Urinary bladder (tissue), 4 donors: ENCODE results near the gene RUFY1. TPM values are rescaled to one million over a fixed set of nuclear protein-coding genes. Genes with fewer than 3 reads are reported as not detected.
"Not testable (repeated sequence)": the region's sequence is repeated elsewhere in the genome, so short reads cannot be mapped to it uniquely, and the experiment has no call there.

Source experiments
- DNase-seq: peaks from one replicate; pipeline ENCODE4 v3.0.0-alpha.2; 2015; ENCODE audit errors: extremely low spot score
- H3K27ac ChIP-seq: one replicate; pipeline ENCODE4 v1.5.1; 2013; ENCODE audit warnings: low read depth, mild to moderate bottlenecking, moderate library complexity
- H3K36me3 ChIP-seq: one replicate; pipeline ENCODE4 v1.6.1; 2013; ENCODE audit warnings: mild to moderate bottlenecking, moderate library complexity; ENCODE audit not compliant: insufficient read depth
- H3K4me1 ChIP-seq: one replicate; pipeline ENCODE4 v1.6.1; 2013; ENCODE audit warnings: mild to moderate bottlenecking, moderate library complexity; ENCODE audit not compliant: insufficient read depth
- H3K4me3 ChIP-seq: one replicate; pipeline ENCODE4 v1.5.1; 2013; ENCODE audit warnings: low read depth, low read length
- WGBS: extraction: QIAGEN DNeasy Blood & Tissue Kit; methylation state at CpG from one replicate; pipeline ENCODE4 v1.1.7; 2013; 5-methylcytosine and 5-hydroxymethylcytosine counted together
- polyA plus RNA-seq: library from polyadenylated mRNA; stranded (reverse); fragments of 200-250 nt; gene quantifications from one replicate; pipeline ENCODE4 v1.2.3, GENCODE V29; 2013
- total RNA-seq: library from RNA; depleted of rRNA; stranded (reverse); fragments of >200 nt; gene quantifications from one replicate; pipeline ENCODE4 v1.2.3, GENCODE V29; 2014
- donor health status: healthy with polysubstance abuse.
- donor health status: healthy.

The RUFY1 gene
- total and polyA plus RNA-seq, 2 donors, result 38.0 to 39.7 TPM

DNA sequence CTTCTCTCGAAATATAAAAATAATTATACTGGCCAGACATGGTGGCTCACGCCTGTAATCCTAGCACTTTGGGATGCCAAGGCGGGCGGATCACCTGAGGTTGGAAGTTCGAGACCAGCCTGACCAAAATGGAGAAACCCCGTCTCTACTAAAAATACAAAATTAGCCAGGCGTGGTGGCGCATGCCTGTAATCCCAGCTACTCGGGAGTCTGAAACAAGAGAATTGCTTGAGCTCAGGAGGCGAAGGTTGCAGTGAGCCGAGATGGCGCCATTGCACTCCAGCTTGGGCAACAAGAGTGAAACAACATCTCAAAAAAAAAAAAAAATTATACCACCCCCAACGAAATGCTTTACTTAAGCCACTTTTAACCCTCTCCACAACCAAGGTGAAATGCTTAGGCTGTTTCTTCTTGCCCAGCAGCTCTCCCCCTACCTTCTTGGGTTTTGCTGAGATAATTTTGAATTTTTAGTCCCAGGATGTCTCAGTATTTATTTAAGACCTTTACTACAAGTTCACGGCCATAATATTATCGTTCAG, 8.0 kb downstream of the RUFY1 start:
- not testable (repeated sequence) for H3K4me3 ChIP-seq, H3K4me1 ChIP-seq, H3K36me3 ChIP-seq, DNase-seq, H3K27ac ChIP-seq
- 81% methylated on average over 15 of the region's 15 CpGs for WGBS

DNA sequence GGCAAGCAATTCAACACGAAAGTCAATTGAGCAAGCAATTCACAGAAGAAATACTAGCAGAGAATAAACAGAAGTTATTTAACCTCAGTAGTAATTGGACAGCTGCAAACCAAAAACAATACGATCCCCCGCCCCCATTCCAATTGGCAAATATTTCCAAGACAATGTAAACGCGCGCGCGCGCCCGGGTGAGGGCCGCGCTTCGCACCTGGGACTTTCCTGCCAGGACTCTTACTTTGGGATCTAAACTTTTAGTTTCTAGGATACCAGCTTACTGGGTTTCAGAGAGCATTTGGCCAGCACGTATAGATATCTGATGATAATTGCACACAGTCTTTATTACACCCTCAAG, 8.6 kb downstream of the RUFY1 start:
- 12% methylated on average over 14 of the region's 14 CpGs for WGBS
- Histone ChIP-seq H3K4me3 (peak overlapping the region; percentile 32), H3K4me1 (no peaks in the 10 kb centered on the region), H3K27ac (peak overlapping the region; percentile 72), H3K36me3 (peaks cover 5% of the 10 kb centered on the region)
- DNase-seq, result no peak

DNA sequence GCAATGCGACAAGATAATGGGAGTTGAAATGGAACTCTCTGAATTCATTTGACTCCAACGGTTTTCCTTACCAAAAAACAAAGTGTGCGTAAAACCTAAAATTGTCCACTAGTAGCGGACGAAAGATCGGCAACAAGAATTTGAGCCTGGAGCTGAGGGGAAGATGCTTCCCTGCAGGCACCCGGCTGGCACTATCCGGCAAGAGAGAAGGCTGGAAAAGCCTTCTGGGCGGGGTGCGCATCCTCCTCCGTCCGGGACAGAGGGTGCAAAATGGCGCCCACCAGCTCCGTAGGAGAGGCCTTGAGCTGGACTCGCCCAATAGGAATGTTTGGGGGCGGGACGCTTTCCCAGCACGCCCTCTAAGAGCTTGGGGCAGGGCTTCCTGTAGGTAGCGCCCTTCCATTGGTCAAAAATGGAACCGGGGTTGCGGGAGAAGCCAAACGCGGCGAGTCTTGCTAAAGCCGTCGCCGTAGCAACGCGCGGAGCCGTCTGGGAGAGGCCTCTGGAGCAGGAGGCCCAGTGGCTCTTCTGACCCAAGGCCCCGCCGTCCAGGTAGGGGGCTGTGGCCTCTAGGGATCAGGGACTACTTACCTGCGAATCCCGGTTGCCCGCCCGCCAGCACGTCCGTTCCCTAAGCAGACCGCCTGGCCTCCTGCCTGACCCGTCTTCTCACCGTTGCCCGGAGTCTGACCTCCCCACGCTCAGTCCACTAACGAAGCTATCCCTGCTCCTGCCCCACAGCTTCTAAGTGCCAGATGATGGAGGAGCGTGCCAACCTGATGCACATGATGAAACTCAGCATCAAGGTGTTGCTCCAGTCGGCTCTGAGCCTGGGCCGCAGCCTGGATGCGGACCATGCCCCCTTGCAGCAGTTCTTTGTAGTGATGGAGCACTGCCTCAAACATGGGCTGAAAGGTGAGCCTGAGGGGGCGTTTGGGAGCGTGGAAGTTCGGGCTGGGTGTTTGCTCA, 9.2 kb downstream of the RUFY1 start:
- Histone ChIP-seq H3K4me3 (peak overlapping the region; percentile 51), H3K36me3 (peaks cover 5% of the 10 kb centered on the region), H3K4me1 (no peaks in the 10 kb centered on the region), H3K27ac (peak overlapping the region; percentile 72)
- DNase-seq, result peak; percentile 97
- WGBS, result 5% methylated on average over 52 of the region's 52 CpGs

DNA sequence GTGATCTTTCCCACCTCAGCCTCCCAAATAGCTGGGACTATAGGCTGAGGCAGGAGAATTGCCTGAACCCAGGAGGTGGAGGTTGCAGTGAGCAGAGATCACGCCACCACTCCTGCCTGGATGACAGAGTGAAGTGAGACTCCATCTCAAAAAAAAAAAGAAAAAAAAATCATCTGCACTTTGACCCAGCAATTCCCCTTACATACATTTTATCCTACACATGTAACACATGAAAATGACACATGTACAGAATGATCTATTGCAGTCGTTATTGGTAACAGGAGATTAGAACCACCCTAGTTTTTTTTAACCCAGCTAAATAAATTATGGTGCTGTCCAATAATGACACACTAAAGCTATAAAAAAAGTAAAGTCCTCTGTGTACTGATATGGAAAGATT, 14.2 kb downstream of the RUFY1 start:
- DNase-seq, result no peak
- Histone ChIP-seq H3K4me3 (no peak overlapping the region), H3K36me3 (peaks cover 5% of the 10 kb centered on the region)

DNA sequence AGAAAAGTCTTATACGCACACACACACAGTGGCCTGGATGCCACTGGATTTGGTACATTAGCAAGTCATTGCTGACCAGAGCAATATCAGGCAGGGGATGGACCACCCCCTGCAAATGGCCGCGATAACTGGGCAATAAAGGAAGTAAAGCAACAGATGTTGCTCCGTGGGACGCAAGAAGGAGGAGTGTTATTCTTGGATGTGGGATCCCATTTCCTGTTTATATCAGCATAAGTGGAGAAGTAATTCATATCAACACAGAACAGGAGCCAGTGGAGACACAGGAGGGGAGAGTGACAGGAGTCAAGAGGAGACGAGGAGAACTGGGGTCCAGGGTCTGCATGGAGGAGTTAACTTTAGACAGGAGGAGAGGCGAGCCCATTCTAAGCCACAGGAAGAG, 18.4 kb downstream of the RUFY1 start:
- WGBS, result 57% methylated on average over 7 of the region's 7 CpGs
- Histone ChIP-seq H3K4me1 (no peaks in the 10 kb centered on the region), H3K4me3 (no peak overlapping the region), H3K36me3 (no peaks in the 10 kb centered on the region), H3K27ac (no peak overlapping the region)
- DNase-seq, result no peak

More for the DNA sequence above, 14.2 kb downstream of the RUFY1 start:
- 66% methylated on average over 2 of the region's 2 CpGs for WGBS
- no peaks in the 10 kb centered on the region for H3K4me1 ChIP-seq
- H3K27ac ChIP-seq, result no peak overlapping the region

DNA sequence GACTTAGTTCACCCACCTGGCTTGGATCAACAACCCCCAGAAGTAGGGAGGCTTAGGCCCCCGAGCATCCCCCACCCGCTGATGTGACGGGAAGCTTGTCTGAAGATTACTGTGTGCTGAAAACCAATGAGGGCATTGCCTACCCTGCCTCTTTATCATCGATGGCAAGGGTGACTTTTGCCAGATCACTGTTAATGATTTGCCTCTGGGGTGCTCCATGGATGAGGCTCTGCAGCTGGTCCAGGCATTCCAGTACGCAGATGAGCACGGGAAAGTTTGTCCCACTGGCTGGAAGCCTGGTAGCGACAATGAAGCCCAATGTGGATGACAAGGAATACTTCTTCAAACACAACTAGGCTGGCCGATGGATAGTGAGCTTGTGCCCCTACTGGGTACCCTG, 22.0 kb downstream of the RUFY1 start:
- 83% methylated on average over 8 of the region's 8 CpGs for WGBS

DNA sequence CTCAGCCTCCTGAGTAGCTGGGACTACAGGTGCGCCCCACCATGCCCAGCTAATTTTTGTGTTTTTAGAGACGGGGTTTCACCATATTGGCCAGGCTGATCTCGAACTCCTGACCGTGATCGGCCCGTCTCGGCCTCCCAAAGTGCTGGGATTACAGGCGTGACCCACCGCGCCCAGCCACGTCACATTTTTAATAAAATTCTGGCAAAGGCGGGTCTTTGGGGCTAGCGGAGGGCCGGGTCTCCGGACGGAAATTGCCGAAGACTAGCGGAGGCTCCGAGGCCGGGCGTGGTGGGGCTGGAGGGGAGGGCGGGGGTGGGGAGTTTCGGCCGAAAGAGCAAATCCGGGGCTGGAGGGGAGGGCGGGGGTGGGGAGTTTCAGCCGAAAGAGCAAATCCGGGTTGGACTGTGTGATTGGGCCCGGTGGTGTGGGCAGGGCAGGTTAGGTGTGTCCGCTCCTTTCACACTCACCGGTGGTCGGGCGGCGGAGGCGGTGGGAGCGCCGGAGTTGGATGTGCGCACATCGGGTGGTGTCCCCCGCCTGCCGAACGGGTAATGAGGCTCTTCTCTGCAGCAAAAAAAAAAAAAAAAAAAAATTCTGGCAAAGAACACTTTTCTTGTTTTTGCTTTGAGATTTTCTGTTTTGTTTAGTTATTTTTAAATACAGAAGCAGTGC, 27.1 kb downstream of the RUFY1 start:
- WGBS, result 96% methylated on average over 42 of the region's 42 CpGs
- Histone ChIP-seq H3K27ac (no peak overlapping the region), H3K4me1 (no peaks in the 10 kb centered on the region), H3K4me3 (no peak overlapping the region), H3K36me3 (no peaks in the 10 kb centered on the region)
- no peak for DNase-seq

More for the DNA sequence above, 22.0 kb downstream of the RUFY1 start:
- Histone ChIP-seq H3K4me1 (no peaks in the 10 kb centered on the region), H3K4me3 (no peak overlapping the region), H3K36me3 (no peaks in the 10 kb centered on the region), H3K27ac (no peak overlapping the region)
- DNase-seq, result no peak

DNA sequence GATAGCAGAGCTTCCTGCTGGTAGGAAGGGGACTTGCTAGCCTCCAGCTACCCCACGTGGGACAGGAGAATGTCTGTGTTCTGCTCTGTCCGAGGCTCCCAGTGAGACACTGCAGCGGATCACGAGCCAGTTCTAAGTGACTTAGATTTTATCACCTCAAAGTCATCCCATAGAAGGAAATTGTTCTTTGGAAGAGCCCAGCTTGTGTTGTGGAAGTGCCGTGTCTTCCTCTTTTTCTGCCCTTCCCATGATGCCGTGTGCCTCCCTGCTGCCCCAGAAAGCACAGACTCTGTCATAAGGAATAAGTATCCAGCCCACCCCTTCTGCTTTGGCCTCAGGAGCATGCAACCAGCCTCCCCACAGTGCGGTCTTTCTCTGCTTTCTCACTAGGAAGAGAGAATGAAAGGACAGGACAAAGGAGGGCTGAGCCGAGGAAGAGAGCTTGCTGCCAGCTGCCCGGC, 35.6 kb downstream of the RUFY1 start:
- H3K27ac ChIP-seq, result no peak overlapping the region
- no peaks in the 10 kb centered on the region for H3K4me1 ChIP-seq
- no peak for DNase-seq
- no peak overlapping the region for H3K4me3 ChIP-seq
- 58% methylated on average over 9 of the region's 9 CpGs for WGBS
- H3K36me3 ChIP-seq, result peaks cover 1% of the 10 kb centered on the region

DNA sequence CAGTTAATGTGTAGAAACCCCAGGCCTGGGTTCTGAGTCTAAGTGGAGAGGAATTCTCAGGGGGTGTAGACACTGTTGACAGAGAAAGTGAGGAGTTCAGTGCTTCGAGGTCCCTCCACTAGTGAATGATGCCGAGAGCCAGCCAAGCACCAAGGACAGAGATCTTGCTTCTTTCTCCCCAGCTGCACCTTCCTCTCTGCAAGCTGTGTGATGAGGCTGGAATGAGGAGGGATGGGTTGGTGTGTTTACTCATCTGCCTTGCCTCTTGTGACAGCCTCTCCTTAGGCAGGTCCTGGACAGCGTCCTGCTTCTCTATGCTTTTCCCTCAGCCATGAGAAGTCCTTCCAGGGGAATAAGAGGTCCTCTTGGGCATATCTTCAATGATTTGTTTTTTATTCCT, 37.8 kb downstream of the RUFY1 start:
- Histone ChIP-seq H3K27ac (no peak overlapping the region), H3K4me1 (no peaks in the 10 kb centered on the region), H3K4me3 (no peak overlapping the region), H3K36me3 (peaks cover 1% of the 10 kb centered on the region)
- WGBS, result 78% methylated on average over 3 of the region's 3 CpGs
- DNase-seq, result no peak

DNA sequence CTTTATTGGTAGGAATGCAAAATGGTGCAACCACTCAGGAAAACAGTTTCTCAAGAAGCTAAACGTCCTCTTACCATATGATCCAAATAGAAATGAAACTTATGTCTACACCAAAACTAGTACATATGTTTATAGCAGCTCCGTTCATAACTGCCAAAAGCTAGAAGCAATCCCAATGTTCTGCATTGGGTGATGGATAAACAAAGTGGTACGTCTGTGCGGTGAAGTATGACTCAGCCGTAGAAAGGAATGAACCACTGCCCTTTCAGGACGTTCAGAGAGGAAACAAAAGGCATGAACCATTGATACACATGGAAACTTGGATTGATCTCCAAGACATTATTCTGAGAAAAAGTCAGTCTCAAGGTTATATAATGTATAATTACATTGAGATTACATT, 45.6 kb downstream of the RUFY1 start:
- peaks cover 4% of the 10 kb centered on the region for H3K36me3 ChIP-seq
- no peak for DNase-seq
- H3K27ac ChIP-seq, result no peak overlapping the region

DNA sequence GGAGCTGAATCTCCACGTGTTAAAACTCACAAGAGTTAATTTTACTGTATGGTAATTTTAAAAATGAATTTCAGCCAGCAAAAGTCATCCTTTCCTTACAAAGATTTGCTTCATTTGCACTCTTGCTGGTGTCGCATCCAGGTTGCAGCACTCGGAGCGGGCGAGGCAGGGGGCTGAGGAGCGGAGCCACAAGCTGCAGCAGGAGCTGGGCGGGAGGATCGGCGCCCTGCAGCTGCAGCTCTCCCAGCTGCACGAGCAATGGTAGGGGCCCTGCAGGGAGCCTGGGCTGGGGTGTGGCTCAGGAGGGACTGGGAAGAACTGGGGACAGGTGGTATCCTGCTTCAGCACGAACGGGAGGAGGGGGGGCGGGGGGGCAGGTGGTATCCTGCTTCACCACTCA, 46.1 kb downstream of the RUFY1 start:
- no peak overlapping the region for H3K4me3 ChIP-seq
- 89% methylated on average over 13 of the region's 13 CpGs for WGBS
- no peak overlapping the region for H3K27ac ChIP-seq
- peaks cover 4% of the 10 kb centered on the region for H3K36me3 ChIP-seq
- no peak for DNase-seq
- no peaks in the 10 kb centered on the region for H3K4me1 ChIP-seq

More for the DNA sequence above, 45.6 kb downstream of the RUFY1 start:
- H3K4me3 ChIP-seq, result no peak overlapping the region
- WGBS, result 60% methylated on average over 6 of the region's 6 CpGs
- H3K4me1 ChIP-seq, result no peaks in the 10 kb centered on the region

DNA sequence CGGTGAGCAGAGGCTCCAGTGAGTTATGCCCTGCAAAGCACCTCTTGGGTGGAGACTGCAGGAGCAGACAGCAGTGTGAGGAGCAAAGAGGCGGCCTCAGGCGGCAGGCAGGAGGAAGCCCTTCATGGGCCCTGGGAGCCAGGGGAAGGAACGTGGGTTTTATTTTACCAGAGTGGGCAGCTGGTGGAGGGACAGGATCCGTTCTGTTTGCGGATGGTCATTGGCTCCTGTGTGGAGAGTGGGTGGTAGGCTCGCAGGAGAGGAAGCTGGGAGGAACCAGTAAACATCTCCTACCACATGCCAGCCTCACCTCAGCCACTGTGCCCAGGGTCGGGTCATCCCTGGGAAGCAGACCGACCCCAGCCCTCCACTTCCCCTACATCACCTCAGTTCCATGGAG, 48.7 kb downstream of the RUFY1 start:
- no peaks in the 10 kb centered on the region for H3K36me3 ChIP-seq
- H3K4me1 ChIP-seq, result no peaks in the 10 kb centered on the region
- H3K4me3 ChIP-seq, result no peak overlapping the region
- WGBS, result 83% methylated on average over 9 of the region's 9 CpGs
- DNase-seq, result no peak
- H3K27ac ChIP-seq, result no peak overlapping the region

DNA sequence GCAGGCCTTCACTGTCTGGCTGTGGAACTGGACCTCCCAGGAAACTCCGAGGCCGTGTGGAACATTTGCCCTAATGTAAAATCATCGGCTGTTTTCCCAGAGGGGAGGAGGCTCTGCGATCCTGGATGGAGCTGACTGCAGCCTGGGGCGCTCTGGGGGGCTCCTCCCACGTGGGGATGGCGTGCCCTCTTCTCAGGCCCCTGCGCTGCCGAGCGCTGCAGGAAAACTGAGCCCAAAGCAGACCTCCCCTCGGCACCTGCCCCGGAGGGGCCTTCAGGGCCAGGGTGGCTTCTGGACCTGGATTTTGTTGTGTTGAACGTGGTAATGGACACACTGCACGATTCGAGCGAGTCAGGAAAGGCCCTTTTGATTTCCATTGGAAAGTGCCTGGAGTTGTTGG, 49.2 kb downstream of the RUFY1 start:
- DNase-seq, result no peak
- no peak overlapping the region for H3K4me3 ChIP-seq
- no peaks in the 10 kb centered on the region for H3K36me3 ChIP-seq
- H3K4me1 ChIP-seq, result no peaks in the 10 kb centered on the region
- no peak overlapping the region for H3K27ac ChIP-seq
- 86% methylated on average over 16 of the region's 16 CpGs for WGBS

DNA sequence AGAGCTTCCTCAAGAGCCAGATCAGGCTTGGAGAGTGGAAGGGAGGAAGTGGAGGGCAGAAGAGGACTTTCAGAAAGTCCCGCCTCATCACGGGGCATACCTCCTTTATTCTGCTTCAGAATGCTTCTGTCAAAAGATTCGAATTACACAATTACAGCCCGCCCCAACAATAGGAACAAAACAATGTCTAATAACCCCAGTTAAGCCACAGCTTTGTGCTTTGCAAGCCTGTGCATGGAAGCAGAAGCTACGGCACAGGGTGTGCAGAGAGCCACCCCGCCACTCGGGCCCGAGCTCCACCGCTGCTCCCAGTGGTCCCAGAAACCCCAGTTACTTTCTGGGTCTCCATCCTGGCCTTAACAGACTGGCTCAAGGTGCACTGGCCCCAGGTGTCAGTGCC, 49.6 kb downstream of the RUFY1 start:
- WGBS, result 87% methylated on average over 9 of the region's 9 CpGs
- no peak overlapping the region for H3K4me3 ChIP-seq
- no peaks in the 10 kb centered on the region for H3K4me1 ChIP-seq
- H3K36me3 ChIP-seq, result no peaks in the 10 kb centered on the region
- no peak for DNase-seq
- H3K27ac ChIP-seq, result no peak overlapping the region
